GM12865 (cell line): ENCODE measurements around the gene AARSD1.
"Not testable (repeated sequence)": the region's sequence is repeated elsewhere in the genome, so short reads cannot be mapped to it uniquely, and the experiment has no call there.

Experiments used
- DNase-seq: peaks from one replicate; pipeline ENCODE4 v3.0.0; 2010; ENCODE audit warnings: low read depth
- H3K4me3 ChIP-seq: 2 replicates; pipeline ENCODE4 v1.5.1; 2011; ENCODE audit warnings: mild to moderate bottlenecking, low read depth, low read length, control low read depth
- CTCF ChIP-seq: IDR thresholded peaks from 2 replicates; pipeline ENCODE4 v1.5.1; 2011; ENCODE audit warnings: low read length, control low read depth, low read depth, inconsistent platforms; ENCODE audit not compliant: insufficient read depth; ENCODE audit errors: missing control alignments

The AARSD1 gene

DNA sequence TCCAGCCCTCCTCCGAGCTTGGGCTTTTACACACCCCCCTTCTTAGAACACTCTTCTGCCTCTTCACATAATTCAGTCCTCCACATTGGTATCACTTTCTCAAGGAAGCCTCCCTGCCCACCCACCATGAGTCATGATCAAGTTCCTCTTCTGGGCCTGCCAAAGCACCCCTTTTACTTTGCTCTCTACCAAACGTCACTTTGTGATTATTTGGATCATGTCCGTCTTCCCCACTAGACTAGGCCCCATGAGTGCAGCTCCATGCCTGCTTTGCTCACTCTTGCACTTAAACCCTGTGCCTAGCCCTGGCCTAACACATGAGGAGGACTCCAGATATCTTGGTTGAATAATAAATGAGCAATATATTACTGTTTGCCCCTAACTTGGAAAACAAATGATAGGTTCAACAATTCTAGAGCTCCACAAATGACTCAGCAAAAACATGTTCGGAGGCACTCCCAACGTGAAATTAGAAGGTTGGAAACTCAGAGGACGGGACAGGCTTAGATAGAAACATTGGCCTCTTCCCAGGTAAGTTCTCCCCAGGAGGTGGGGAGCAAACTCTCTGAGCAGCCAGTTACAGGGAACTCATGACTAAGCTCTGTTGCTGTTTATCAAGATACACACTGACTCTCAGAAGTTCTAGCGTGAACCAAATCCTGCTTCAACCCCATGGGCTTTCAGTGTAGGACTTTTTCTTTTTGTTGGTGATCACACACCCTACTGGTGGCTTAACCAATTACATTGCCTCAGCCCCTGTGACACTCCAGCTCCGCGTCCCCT lies 35.3 kb downstream of the AARSD1 start:
- peak; percentile 61 for TF ChIP-seq CTCF
- no peak overlapping the region for H3K4me3 ChIP-seq
- peak; percentile 87 for DNase-seq

GRCh38 chr17:42924891-42925290 lies 39.4 kb downstream of the AARSD1 start:
- no peak for DNase-seq
- no peak for TF ChIP-seq CTCF
- no peak overlapping the region for H3K4me3 ChIP-seq

DNA sequence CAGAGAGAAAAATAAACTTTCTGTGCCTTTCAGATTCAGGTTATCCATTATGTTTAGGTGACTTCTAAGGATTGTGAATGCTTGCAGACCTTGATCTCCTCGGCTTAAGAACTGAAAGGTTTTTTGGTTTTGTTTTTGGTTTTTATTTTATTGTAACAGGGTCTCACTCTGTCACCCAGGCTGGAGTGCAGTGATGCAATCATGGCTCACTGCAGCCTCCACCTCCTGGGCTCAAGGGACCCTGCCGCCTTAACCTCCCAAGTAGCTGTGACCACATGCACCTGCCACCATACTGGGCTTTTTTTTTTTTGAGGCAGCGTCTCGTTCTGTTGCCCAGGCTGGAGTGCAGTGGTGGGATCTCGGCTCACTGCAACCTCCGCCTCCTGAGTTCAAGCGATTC lies 40.8 kb downstream of the AARSD1 start:
- H3K4me3 ChIP-seq, DNase-seq: not testable (repeated sequence)

DNA sequence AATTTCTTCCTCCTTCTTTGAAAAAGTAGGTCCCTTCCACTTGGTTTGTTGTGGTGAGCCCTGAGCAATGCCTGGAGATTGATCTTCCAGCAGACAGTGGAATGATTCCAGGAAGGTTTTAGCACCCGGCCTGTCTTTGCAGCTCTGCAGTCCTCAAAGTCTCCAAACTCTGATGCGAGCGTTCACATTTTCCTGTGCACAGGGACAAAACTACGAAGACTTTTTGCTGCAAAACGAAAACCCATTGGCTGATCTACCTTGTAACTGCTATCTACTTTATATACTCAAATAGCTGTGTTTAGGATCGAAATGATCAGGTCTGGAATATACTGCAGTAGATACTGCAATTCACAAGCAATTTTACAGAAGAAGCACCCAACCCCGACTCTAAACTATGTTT lies 42.0 kb downstream of the AARSD1 start:
- no peak for TF ChIP-seq CTCF
- H3K4me3 ChIP-seq = no peak overlapping the region
- DNase-seq = no peak

DNA sequence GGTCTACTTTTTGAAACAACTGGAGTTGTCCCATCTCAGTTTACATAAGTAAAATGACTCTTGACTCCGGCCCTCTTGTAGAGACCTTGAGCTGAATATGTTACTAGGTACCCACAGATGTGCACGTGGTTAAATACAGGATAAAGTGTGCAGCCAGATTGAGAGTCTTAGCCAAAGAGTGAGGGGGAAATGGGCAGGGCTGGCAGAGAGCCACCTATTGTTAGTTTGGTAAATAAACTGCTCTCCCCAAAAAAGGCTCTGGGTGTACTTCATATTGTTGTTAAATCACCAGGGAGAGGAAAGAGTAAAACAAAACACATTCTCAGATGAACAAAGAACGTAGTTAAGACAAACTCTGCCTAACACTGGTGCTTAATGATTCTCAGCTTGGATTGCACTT lies 43.3 kb downstream of the AARSD1 start:
- H3K4me3 ChIP-seq = no peak overlapping the region
- no peak for TF ChIP-seq CTCF
- DNase-seq = peak; percentile 11

- H3K4me3 ChIP-seq = no peak overlapping the region
- no peak for DNase-seq
- no peak for TF ChIP-seq CTCF
These were observed 44.0 kb downstream of the AARSD1 start for GRCh38 chr17:42920106-42920900.

GRCh38 chr17:42919522-42920077 lies 44.7 kb downstream of the AARSD1 start:
- not testable (repeated sequence) for DNase-seq, H3K4me3 ChIP-seq
